Measurements from ENCODE around the gene GSTM3. TPM values are rescaled to one million over a fixed set of nuclear protein-coding genes. Genes with fewer than 3 reads are reported as not detected.
"Not testable (repeated sequence)": the region's sequence is repeated elsewhere in the genome, so short reads cannot be mapped to it uniquely, and the experiment has no call there.

Gene GSTM3
- total and polyA plus RNA-seq, 4 donors, result 11.0 to 39.5 (median 22.9) TPM

GRCh38 chr1:109756848-109757521 is 16.1 kb upstream of the GSTM3 start:
- Histone ChIP-seq H3K4me3 (no peak overlapping the region), H3K9me3 (ENCODE audit: control insufficient read depth in 4 of 4, insufficient read depth in 3 of 4, low read length in 3 of 4) (no peaks in the 10 kb centered on the region), H3K9ac (ENCODE audit: insufficient read depth in 1 of 2, low read length in 2 of 2) (no peak overlapping the region), H3K36me3 (ENCODE audit: control insufficient read depth in 4 of 4, insufficient read depth in 4 of 4, low read length in 4 of 4) (no peaks in the 10 kb centered on the region), H3K27ac (ENCODE audit: low read depth in 1 of 2, low read length in 1 of 2) (no peak overlapping the region), H3K27me3 (ENCODE audit: control insufficient read depth in 3 of 3, insufficient read depth in 3 of 3, low read length in 2 of 3) (no peaks in the 10 kb centered on the region), H3K4me1 (ENCODE audit: control insufficient read depth in 5 of 5, insufficient read depth in 5 of 5, low read length in 5 of 5) (peaks cover 0 to 3% (median 0%) of the 10 kb centered on the region in 5 donors)
- 78 to 91% methylated on average over 7 of the region's 7 CpGs for WGBS, 2 donors
- no peak for ATAC-seq (ENCODE audit: insufficient read depth, low FRiP score)
- peak in 1 of 3 donors; percentile 10 for DNase-seq
- no peak for TF ChIP-seq CTCF (IDR thresholded peaks at IDR 0.05; ENCODE audit: control extremely low read depth, extremely low read depth)

GRCh38 chr1:109756325-109756724 is 15.5 kb upstream of the GSTM3 start:
- DNase-seq; H3K4me3 ChIP-seq; ATAC-seq (ENCODE audit: insufficient read depth, low FRiP score); H3K27ac ChIP-seq (ENCODE audit: low read depth in 1 of 2, low read length in 1 of 2); H3K9me3 ChIP-seq (ENCODE audit: control insufficient read depth in 4 of 4, insufficient read depth in 3 of 4, low read length in 3 of 4); H3K27me3 ChIP-seq (ENCODE audit: control insufficient read depth in 3 of 3, insufficient read depth in 3 of 3, low read length in 2 of 3); H3K9ac ChIP-seq (ENCODE audit: insufficient read depth in 1 of 2, low read length in 2 of 2); H3K4me1 ChIP-seq (ENCODE audit: control insufficient read depth in 5 of 5, insufficient read depth in 5 of 5, low read length in 5 of 5); H3K36me3 ChIP-seq (ENCODE audit: control insufficient read depth in 4 of 4, insufficient read depth in 4 of 4, low read length in 4 of 4): not testable (repeated sequence)
- WGBS, 2 donors, result 93 to 96% methylated on average over 5 of the region's 5 CpGs

GRCh38 chr1:109754738-109755137 is 13.9 kb upstream of the GSTM3 start:
- DNase-seq, result no peak
- H3K9ac ChIP-seq (ENCODE audit: insufficient read depth in 1 of 2, low read length in 2 of 2), result no peak overlapping the region
- 72 to 76% methylated on average over 2 of the region's 2 CpGs for WGBS, 2 donors

More at GRCh38 chr1:109754738-109755137, 13.9 kb upstream of the GSTM3 start:
- no peak for TF ChIP-seq CTCF (IDR thresholded peaks at IDR 0.05; ENCODE audit: control extremely low read depth, extremely low read depth)
- Histone ChIP-seq H3K27ac (ENCODE audit: low read depth in 1 of 2, low read length in 1 of 2) (no peak overlapping the region), H3K27me3 (ENCODE audit: control insufficient read depth in 3 of 3, insufficient read depth in 3 of 3, low read length in 2 of 3) (no peaks in the 10 kb centered on the region), H3K36me3 (ENCODE audit: control insufficient read depth in 4 of 4, insufficient read depth in 4 of 4, low read length in 4 of 4) (no peaks in the 10 kb centered on the region), H3K9me3 (ENCODE audit: control insufficient read depth in 4 of 4, insufficient read depth in 3 of 4, low read length in 3 of 4) (no peaks in the 10 kb centered on the region), H3K4me1 (ENCODE audit: control insufficient read depth in 5 of 5, insufficient read depth in 5 of 5, low read length in 5 of 5) (peaks cover 0 to 3% (median 0%) of the 10 kb centered on the region in 5 donors), H3K4me3 (no peak overlapping the region)
- ATAC-seq (ENCODE audit: insufficient read depth, low FRiP score), result no peak

Measured in lung (tissue), 12 donors.